ENCODE data around the gene FGF14. TPM values are rescaled to one million over a fixed set of nuclear protein-coding genes. Genes with fewer than 3 reads are reported as not detected.

The FGF14 gene
- polyA plus RNA-seq, 1 donor (not counting 4 experiments of a cell fraction or from before 2014, with no cell fraction given) = 0.09 TPM

DNA sequence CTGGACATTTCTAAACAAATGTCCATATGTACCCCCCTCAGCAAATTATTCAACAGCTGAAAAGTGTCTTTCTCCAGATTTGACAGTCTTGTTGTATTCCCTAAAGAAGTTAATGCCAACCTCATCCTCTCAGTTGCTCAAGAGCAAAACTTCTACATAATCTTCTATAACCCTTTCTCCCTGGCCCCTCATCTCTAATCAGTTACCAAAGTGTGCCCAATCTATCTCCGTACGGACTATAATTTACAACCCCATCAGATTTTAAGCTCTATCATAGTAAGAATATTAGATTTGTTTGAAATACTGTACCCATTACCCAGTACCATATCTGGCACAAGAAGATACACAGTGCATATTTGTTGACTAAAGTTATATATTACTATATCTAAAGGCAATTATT lies 101.5 kb downstream of the FGF14 start:
- Histone ChIP-seq H2AFZ (ENCODE audit: control insufficient read depth, low read length) (no peak overlapping the region), H3K27ac (ENCODE audit: control insufficient read depth, insufficient read depth, low read length) (no peak overlapping the region), H4K20me1 (ENCODE audit: control insufficient read depth, extremely low read depth, insufficient read depth, low read length) (no peaks in the 10 kb centered on the region), H3K4me2 (ENCODE audit: control insufficient read depth, extremely low read depth, insufficient read depth, low read depth, low read length) (no peak overlapping the region), H3K27me3 (ENCODE audit: control insufficient read depth, extremely low read depth, insufficient read depth, low read length) (no peaks in the 10 kb centered on the region), H3K79me2 (ENCODE audit: control insufficient read depth, insufficient read depth, low read length) (no peaks in the 10 kb centered on the region), H3K4me1 (ENCODE audit: control insufficient read depth, extremely low read depth, insufficient read depth, low read length) (no peaks in the 10 kb centered on the region), H3K9me3 (ENCODE audit: control insufficient read depth, low read depth, low read length) (no peaks in the 10 kb centered on the region), H3K36me3 (ENCODE audit: control insufficient read depth in 2 of 2, extremely low read depth in 1 of 2, insufficient read depth in 2 of 2, low read length in 2 of 2) (no peaks in the 10 kb centered on the region), H3K9me1 (ENCODE audit: control insufficient read depth, extremely low read depth, insufficient read depth, low read length) (no peaks in the 10 kb centered on the region), H3K9ac (ENCODE audit: control insufficient read depth, extremely low read depth, insufficient read depth, low read length) (no peak overlapping the region), H3K4me3 (ENCODE audit: control insufficient read depth in 2 of 3, extremely low read depth in 1 of 3, insufficient read depth in 2 of 3, low read depth in 1 of 3, low read length in 3 of 3) (no peak overlapping the region)
- dilution Hi-C loops (cut with MboI; ENCODE audit: extremely low pct_ligation_motif_present, low sequenced_read_pairs) = no loop called here
- FAIRE-seq (no peak), DNase-seq (ENCODE audit: low read depth, low spot score) (no peak)
- no peak for TF ChIP-seq EZH2 (IDR thresholded peaks at IDR 0.05; ENCODE audit: low read length)
- TF ChIP-seq, protein P1, sequence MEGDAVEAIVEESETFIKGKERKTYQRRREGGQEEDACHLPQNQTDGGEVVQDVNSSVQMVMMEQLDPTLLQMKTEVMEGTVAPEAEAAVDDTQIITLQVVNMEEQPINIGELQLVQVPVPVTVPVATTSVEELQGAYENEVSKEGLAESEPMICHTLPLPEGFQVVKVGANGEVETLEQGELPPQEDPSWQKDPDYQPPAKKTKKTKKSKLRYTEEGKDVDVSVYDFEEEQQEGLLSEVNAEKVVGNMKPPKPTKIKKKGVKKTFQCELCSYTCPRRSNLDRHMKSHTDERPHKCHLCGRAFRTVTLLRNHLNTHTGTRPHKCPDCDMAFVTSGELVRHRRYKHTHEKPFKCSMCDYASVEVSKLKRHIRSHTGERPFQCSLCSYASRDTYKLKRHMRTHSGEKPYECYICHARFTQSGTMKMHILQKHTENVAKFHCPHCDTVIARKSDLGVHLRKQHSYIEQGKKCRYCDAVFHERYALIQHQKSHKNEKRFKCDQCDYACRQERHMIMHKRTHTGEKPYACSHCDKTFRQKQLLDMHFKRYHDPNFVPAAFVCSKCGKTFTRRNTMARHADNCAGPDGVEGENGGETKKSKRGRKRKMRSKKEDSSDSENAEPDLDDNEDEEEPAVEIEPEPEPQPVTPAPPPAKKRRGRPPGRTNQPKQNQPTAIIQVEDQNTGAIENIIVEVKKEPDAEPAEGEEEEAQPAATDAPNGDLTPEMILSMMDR (optimal IDR thresholded peaks at IDR 0.05 in 1 of 3, IDR thresholded peaks at IDR 0.05 in 1 of 3, conservative IDR thresholded peaks at IDR 0.05 in 1 of 3; ENCODE audit: extremely low read depth in 1 of 3, insufficient read depth in 2 of 3, low read length in 3 of 3) = no peak

DNA sequence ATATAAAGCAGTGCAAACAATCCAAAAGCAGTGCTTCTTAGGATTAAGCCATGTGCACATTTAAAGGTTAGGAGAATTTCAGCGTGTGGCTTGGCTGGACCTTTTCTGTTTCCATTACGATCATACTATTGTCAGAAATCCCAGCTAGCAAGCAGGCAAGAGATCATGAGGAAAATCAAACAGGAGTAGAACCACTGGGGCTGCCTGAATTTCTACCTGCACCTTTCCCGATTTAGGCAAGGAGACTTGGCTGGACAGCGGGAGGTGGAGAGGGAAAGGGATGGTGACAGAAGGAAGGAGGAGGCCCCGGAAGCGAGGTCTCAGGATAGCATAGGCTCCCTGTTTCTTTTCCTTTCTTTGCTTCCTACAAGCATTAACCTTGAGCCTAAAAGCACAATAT lies 102.5 kb downstream of the FGF14 start:
- Histone ChIP-seq H3K4me3 (ENCODE audit: control insufficient read depth in 2 of 3, extremely low read depth in 1 of 3, insufficient read depth in 2 of 3, low read depth in 1 of 3, low read length in 3 of 3) (no peak overlapping the region), H3K9me3 (ENCODE audit: control insufficient read depth, low read depth, low read length) (no peaks in the 10 kb centered on the region), H3K9ac (ENCODE audit: control insufficient read depth, extremely low read depth, insufficient read depth, low read length) (no peak overlapping the region), H3K9me1 (ENCODE audit: control insufficient read depth, extremely low read depth, insufficient read depth, low read length) (no peaks in the 10 kb centered on the region), H3K36me3 (ENCODE audit: control insufficient read depth in 2 of 2, extremely low read depth in 1 of 2, insufficient read depth in 2 of 2, low read length in 2 of 2) (no peaks in the 10 kb centered on the region), H4K20me1 (ENCODE audit: control insufficient read depth, extremely low read depth, insufficient read depth, low read length) (no peaks in the 10 kb centered on the region), H3K27ac (ENCODE audit: control insufficient read depth, insufficient read depth, low read length) (no peak overlapping the region), H3K4me2 (ENCODE audit: control insufficient read depth, extremely low read depth, insufficient read depth, low read depth, low read length) (no peak overlapping the region), H2AFZ (ENCODE audit: control insufficient read depth, low read length) (no peak overlapping the region), H3K79me2 (ENCODE audit: control insufficient read depth, insufficient read depth, low read length) (no peaks in the 10 kb centered on the region), H3K4me1 (ENCODE audit: control insufficient read depth, extremely low read depth, insufficient read depth, low read length) (no peaks in the 10 kb centered on the region), H3K27me3 (ENCODE audit: control insufficient read depth, extremely low read depth, insufficient read depth, low read length) (no peaks in the 10 kb centered on the region)
- DNase-seq (ENCODE audit: low read depth, low spot score) (no peak), FAIRE-seq (no peak)
- TF ChIP-seq EZH2 (IDR thresholded peaks at IDR 0.05; ENCODE audit: low read length) = no peak
- TF ChIP-seq, protein P1 (optimal IDR thresholded peaks at IDR 0.05 in 1 of 3, IDR thresholded peaks at IDR 0.05 in 1 of 3, conservative IDR thresholded peaks at IDR 0.05 in 1 of 3; ENCODE audit: extremely low read depth in 1 of 3, insufficient read depth in 2 of 3, low read length in 3 of 3) = no peak
- dilution Hi-C loops (cut with MboI; ENCODE audit: extremely low pct_ligation_motif_present, low sequenced_read_pairs) = no loop called here

All from keratinocyte (primary cell).